ENCODE data around the gene CDC42EP5.
"Not testable (repeated sequence)": the region's sequence is repeated elsewhere in the genome, so short reads cannot be mapped to it uniquely, and the experiment has no call there.

Gene CDC42EP5

DNA sequence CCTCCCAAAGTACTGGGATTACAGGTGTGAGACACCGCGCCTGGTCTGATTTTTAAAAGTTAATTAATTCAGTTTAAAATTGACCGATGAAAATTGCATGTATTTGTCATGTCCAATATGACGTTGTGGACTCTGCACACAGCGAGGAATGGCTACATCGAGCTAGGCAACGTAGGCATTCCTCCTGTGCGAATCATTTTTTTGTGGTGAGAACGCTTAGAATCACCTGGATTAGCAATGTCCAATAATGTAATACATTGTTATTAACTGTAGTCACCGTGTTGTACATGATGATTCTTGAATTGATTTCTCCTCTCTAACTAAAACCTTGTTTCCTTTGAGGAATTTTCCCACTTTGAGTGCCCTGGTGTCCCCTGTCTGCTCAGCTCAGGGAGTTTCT lies 33.0 kb upstream of the CDC42EP5 start:
- peaks cover 24% of the 10 kb centered on the region for H3K9me3 ChIP-seq (ENCODE audit: control insufficient read depth, insufficient read depth, low read length)
- no peak overlapping the region for H3K27ac ChIP-seq (ENCODE audit: low read depth, low read length)
- no peaks in the 10 kb centered on the region for H3K4me1 ChIP-seq (ENCODE audit: control insufficient read depth, insufficient read depth, low read length)
- H3K9ac ChIP-seq (ENCODE audit: low read depth, low read length): no peak overlapping the region
- no peaks in the 10 kb centered on the region for H3K27me3 ChIP-seq (ENCODE audit: control insufficient read depth, insufficient read depth, low read length)
- no peak overlapping the region; the same call in 1 of the 2 replicates for H3K4me3 ChIP-seq (ENCODE audit: low read depth, low read length)
- H3K36me3 ChIP-seq (ENCODE audit: control insufficient read depth, insufficient read depth, low read length): no peaks in the 10 kb centered on the region

DNA sequence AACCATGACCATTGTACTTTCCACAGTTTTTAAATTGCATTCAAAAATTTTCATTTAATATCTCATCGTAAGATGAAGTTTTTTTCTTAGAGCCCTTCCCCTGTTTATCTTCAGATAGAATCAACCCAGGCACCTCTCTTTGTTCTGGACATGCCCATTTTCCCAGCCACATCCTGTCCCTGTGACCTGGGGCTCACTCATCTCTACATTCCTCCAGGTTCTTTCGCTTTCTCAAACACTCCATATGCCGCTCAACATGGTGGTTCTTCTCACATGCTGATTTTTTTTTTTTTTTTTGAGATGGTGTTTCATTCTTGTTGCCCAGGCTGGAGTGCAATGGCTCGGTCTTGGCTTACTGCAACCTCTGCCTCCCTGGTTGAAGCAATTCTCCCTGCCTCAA lies 32.4 kb upstream of the CDC42EP5 start:
- not testable (repeated sequence) for H3K27ac ChIP-seq (ENCODE audit: low read depth, low read length); H3K36me3 ChIP-seq (ENCODE audit: control insufficient read depth, insufficient read depth, low read length); H3K4me3 ChIP-seq (ENCODE audit: low read depth, low read length); H3K9ac ChIP-seq (ENCODE audit: low read depth, low read length); H3K27me3 ChIP-seq (ENCODE audit: control insufficient read depth, insufficient read depth, low read length); H3K4me1 ChIP-seq (ENCODE audit: control insufficient read depth, insufficient read depth, low read length)
- peaks cover 29% of the 10 kb centered on the region for H3K9me3 ChIP-seq (ENCODE audit: control insufficient read depth, insufficient read depth, low read length)

DNA sequence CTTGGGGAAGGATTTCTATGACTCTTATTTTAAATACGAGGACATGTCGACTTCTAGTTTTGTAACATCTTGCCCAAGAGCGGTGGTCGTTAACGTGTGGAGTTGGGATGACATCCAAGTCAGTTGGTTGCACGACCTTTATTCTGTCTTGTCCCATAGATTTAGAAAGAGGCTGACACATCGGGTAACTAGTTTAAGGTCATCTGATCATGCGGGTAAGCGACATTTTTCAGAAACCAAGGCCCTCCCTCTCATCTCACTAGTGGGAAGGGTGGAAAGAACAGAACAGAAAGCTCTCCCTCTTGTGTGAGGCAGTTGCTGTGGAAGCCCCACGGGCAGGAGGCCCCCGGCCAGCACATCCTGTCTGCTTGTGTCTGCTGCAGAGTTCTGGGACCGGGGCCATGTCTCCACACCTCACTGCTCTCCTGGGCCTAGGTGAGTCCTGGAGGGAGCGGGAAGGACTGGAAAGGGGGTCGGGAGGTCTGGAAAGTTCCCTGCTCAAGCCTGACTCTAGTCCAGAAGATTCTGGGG lies 29.5 kb upstream of the CDC42EP5 start, which contains the start of gene LAIR2:
LAIR2 (plus strand) TSS at position 314 of the 531 bp plus-strand sequence; CDS start at position 402, 88 bp downstream.
- Histone ChIP-seq H3K27ac (ENCODE audit: low read depth, low read length) (no peak within 1 kb of the TSS), H3K27me3 (ENCODE audit: control insufficient read depth, insufficient read depth, low read length) (no peaks in the 10 kb centered on the region), H3K9ac (ENCODE audit: low read depth, low read length) (no peak within 1 kb of the TSS), H3K36me3 (ENCODE audit: control insufficient read depth, insufficient read depth, low read length) (no peaks in the 10 kb centered on the region), H3K4me3 (ENCODE audit: low read depth, low read length) (no peak within 1 kb of the TSS), H3K9me3 (ENCODE audit: control insufficient read depth, insufficient read depth, low read length) (peaks cover 37% of the 10 kb centered on the region), H3K4me1 (ENCODE audit: control insufficient read depth, insufficient read depth, low read length) (no peaks in the 10 kb centered on the region)

DNA sequence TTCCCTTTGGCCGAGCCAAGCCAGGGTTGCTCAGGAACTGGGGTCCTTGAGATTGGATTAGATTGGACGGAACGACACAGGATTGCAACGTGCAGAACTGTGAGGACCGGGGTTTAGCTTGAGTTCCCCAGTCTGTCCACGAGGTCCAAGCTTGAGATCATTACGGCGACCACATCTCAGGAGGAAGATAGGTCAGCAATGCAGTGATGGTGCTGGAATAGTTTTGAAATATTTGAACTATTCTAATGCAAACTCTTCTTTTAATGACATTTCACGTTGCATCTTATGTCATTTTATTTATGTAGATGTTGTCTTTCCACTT lies 25.3 kb upstream of the CDC42EP5 start:
- peaks cover 45% of the 10 kb centered on the region for H3K9me3 ChIP-seq (ENCODE audit: control insufficient read depth, insufficient read depth, low read length)
- H3K4me3 ChIP-seq (ENCODE audit: low read depth, low read length); H3K4me1 ChIP-seq (ENCODE audit: control insufficient read depth, insufficient read depth, low read length); H3K27ac ChIP-seq (ENCODE audit: low read depth, low read length); H3K27me3 ChIP-seq (ENCODE audit: control insufficient read depth, insufficient read depth, low read length); H3K36me3 ChIP-seq (ENCODE audit: control insufficient read depth, insufficient read depth, low read length); H3K9ac ChIP-seq (ENCODE audit: low read depth, low read length): not testable (repeated sequence)

DNA sequence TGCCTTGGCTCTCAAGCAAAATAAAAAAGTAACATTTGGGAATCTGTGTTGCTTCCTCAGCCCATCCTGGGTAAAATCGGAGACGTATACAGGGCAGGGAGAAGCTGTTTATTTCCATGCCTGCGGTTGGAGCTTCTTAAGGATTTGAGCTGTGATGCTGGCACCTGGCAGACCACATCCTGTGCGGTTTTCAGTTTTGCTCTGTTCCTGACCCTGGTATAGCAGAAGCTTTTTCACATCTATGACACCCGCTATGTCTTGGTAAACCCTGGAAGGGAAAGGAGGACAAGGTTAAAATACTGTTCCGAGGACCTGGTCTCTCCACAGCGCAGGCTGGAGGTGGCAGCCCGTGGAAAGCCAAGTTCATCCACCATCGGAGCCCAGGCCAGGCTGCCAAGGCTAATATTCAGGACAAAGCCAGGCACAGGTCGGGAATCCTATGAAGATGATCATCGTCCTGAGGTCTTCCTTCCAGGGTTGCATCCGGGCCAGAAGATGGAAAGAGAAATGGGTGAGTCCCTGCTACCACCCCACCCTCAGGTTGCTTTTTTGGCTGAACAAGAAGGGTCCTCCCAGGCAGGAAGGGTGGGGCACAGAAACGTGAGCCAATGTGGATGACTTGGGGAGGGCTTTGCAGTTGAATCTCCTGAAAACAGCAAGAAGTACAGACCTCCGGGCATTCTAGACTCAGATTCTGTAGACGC lies 24.8 kb upstream of the CDC42EP5 start:
- H3K9me3 ChIP-seq (ENCODE audit: control insufficient read depth, insufficient read depth, low read length): peaks cover 49% of the 10 kb centered on the region
- H3K36me3 ChIP-seq (ENCODE audit: control insufficient read depth, insufficient read depth, low read length); H3K27ac ChIP-seq (ENCODE audit: low read depth, low read length): not testable (repeated sequence)

DNA sequence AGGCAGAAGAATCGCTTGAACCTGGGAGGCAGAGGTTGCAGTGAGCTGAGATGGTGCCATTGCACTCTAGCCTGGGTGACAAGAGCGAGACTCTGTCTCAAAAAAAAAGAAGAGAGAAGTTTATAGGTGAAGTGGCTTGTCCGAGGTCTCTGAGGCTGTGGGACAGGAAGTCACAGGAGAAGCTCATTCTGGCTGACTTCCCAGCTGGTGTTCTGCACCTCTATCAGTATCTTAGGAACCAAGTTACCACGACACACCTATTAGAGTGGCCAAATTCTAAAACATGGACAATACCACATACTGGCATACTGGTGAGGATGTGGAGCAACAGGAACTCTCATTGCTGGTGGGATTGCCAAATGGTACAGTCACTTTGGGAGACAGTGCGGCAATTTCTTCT lies 22.2 kb upstream of the CDC42EP5 start:
- H3K4me1 ChIP-seq (ENCODE audit: control insufficient read depth, insufficient read depth, low read length); H3K36me3 ChIP-seq (ENCODE audit: control insufficient read depth, insufficient read depth, low read length); H3K27me3 ChIP-seq (ENCODE audit: control insufficient read depth, insufficient read depth, low read length); H3K27ac ChIP-seq (ENCODE audit: low read depth, low read length); H3K4me3 ChIP-seq (ENCODE audit: low read depth, low read length); H3K9ac ChIP-seq (ENCODE audit: low read depth, low read length): not testable (repeated sequence)
- H3K9me3 ChIP-seq (ENCODE audit: control insufficient read depth, insufficient read depth, low read length): peaks cover 47% of the 10 kb centered on the region

More for the DNA sequence above, 24.8 kb upstream of the CDC42EP5 start:
- H3K9ac ChIP-seq (ENCODE audit: low read depth, low read length); H3K4me1 ChIP-seq (ENCODE audit: control insufficient read depth, insufficient read depth, low read length); H3K4me3 ChIP-seq (ENCODE audit: low read depth, low read length); H3K27me3 ChIP-seq (ENCODE audit: control insufficient read depth, insufficient read depth, low read length): not testable (repeated sequence)

DNA sequence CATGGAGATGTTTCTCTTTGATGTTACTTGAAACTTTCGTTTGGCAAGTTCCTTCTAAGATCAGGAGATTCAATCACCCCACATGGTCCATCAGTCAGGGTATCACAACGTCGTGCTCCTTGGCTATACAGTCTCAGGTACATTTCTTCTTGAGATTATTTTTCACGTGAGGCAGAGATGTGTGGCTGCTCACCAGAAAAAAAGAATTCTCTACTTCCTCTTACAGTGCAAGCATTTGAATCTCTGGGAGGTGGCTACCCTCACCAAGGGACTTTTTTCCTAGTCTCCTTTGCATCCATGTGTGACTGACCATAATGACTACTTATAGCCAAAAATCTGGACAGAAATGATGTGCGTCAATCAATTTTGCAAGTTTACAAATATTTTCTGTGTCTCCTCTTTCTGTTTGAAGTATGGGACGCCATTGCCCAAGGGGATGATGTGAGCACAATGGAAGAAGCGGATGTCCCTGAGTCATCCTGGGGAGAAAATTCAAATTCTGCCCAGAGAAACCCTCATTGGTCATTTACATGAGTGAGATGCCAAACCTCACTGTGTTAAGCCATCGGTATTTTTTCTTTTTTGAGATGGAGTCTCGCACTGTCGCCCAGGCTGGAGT lies 21.0 kb upstream of the CDC42EP5 start:
- no peak overlapping the region for H3K9ac ChIP-seq (ENCODE audit: low read depth, low read length)
- no peak overlapping the region; the same call in 1 of the 2 replicates for H3K4me3 ChIP-seq (ENCODE audit: low read depth, low read length)
- H3K36me3 ChIP-seq (ENCODE audit: control insufficient read depth, insufficient read depth, low read length): no peaks in the 10 kb centered on the region
- H3K4me1 ChIP-seq (ENCODE audit: control insufficient read depth, insufficient read depth, low read length): no peaks in the 10 kb centered on the region
- no peak overlapping the region for H3K27ac ChIP-seq (ENCODE audit: low read depth, low read length)
- H3K27me3 ChIP-seq (ENCODE audit: control insufficient read depth, insufficient read depth, low read length): no peaks in the 10 kb centered on the region
- peaks cover 51% of the 10 kb centered on the region for H3K9me3 ChIP-seq (ENCODE audit: control insufficient read depth, insufficient read depth, low read length)

DNA sequence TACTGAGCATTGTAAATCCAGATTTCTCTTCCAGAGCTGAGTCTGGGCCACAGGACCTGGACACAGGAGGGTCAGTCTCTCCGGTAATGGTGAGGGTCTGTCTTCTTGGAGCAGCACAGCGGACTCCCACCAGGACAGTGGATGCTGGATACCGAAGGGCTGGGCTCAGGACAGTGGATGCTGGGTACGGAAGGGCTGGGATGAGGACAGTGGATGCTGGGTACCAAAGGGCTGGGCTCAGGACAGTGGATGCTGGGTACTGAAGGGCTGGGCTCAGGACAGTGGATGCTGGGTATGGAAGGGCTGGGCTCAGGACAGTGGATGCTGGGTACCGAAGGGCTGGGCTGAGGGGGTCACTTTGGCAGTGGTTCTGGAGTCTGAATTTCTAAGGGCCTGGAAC lies 20.0 kb upstream of the CDC42EP5 start:
- not testable (repeated sequence) for H3K27me3 ChIP-seq (ENCODE audit: control insufficient read depth, insufficient read depth, low read length); H3K4me3 ChIP-seq (ENCODE audit: low read depth, low read length); H3K27ac ChIP-seq (ENCODE audit: low read depth, low read length)

DNA sequence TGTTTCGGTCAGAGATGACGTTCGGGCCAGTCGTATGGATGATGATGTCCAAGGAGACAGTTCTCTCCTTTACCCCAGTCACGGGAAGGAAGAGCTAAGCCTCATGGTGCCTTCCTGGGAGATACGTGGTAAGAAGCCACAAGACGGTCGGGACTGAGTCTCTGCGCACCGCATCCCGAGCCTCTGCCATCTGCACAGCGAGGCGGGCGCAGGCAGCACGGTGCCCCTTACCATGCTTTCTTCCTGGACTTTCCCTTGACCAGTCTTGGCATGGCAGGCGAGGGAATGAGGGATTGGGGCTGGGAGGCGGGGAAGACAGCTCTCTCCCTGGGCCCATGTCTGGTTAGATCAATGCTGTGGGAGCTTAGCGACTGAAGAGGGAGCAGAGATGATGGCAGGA lies 19.5 kb upstream of the CDC42EP5 start:
- H3K9ac ChIP-seq (ENCODE audit: low read depth, low read length): no peak overlapping the region
- H3K9me3 ChIP-seq (ENCODE audit: control insufficient read depth, insufficient read depth, low read length): peaks cover 49% of the 10 kb centered on the region
- H3K27me3 ChIP-seq (ENCODE audit: control insufficient read depth, insufficient read depth, low read length): no peaks in the 10 kb centered on the region
- no peaks in the 10 kb centered on the region for H3K36me3 ChIP-seq (ENCODE audit: control insufficient read depth, insufficient read depth, low read length)
- no peaks in the 10 kb centered on the region for H3K4me1 ChIP-seq (ENCODE audit: control insufficient read depth, insufficient read depth, low read length)
- H3K4me3 ChIP-seq (ENCODE audit: low read depth, low read length): no peak overlapping the region
- no peak overlapping the region for H3K27ac ChIP-seq (ENCODE audit: low read depth, low read length)

More for the DNA sequence above, 20.0 kb upstream of the CDC42EP5 start:
- H3K36me3 ChIP-seq (ENCODE audit: control insufficient read depth, insufficient read depth, low read length); H3K9ac ChIP-seq (ENCODE audit: low read depth, low read length); H3K4me1 ChIP-seq (ENCODE audit: control insufficient read depth, insufficient read depth, low read length): not testable (repeated sequence)
- H3K9me3 ChIP-seq (ENCODE audit: control insufficient read depth, insufficient read depth, low read length): peaks cover 49% of the 10 kb centered on the region

DNA sequence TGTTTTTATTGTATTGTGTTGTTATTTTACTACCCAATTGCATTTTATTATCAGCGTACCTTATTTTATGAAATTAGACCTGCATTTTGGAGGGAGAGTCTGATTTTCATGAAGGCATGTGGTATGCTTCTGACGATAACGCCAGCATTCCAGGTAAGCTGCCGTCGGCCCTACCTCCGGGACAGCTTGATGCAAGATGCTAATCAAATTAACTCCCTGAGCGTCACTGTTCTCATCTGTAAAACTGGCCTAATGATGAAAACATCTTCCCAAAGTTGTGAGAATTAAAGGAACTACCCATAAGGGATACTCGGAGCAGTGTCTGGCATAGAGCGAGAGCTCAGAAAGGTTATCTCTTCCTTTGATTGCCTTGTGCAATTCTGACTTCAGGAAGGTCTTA lies 16.7 kb upstream of the CDC42EP5 start:
- Histone ChIP-seq H3K9ac (ENCODE audit: low read depth, low read length) (no peak overlapping the region), H3K36me3 (ENCODE audit: control insufficient read depth, insufficient read depth, low read length) (no peaks in the 10 kb centered on the region), H3K9me3 (ENCODE audit: control insufficient read depth, insufficient read depth, low read length) (peaks cover 44% of the 10 kb centered on the region), H3K27me3 (ENCODE audit: control insufficient read depth, insufficient read depth, low read length) (no peaks in the 10 kb centered on the region), H3K4me3 (ENCODE audit: low read depth, low read length) (no peak overlapping the region), H3K4me1 (ENCODE audit: control insufficient read depth, insufficient read depth, low read length) (no peaks in the 10 kb centered on the region), H3K27ac (ENCODE audit: low read depth, low read length) (no peak overlapping the region)

DNA sequence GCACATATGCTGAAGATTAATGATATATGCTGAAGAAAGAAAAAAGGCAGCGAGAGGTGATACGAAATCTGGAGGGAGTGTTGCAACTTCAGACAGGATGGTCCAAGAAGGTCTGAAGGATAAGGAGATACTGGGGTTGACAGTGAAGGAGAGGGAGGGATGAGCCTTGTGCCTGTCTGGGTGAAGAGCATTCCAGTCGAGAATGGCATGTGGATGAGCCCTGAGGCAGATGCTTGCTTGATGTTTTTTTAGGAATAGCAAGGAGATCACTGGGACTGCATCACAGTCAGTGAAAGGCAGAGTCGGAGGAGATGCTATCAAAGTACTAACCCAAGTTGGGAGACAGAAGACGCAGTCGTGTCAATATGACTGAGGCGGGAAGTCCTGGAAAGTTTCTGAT lies 16.2 kb upstream of the CDC42EP5 start:
- no peak overlapping the region for H3K27ac ChIP-seq (ENCODE audit: low read depth, low read length)
- H3K4me1 ChIP-seq (ENCODE audit: control insufficient read depth, insufficient read depth, low read length): no peaks in the 10 kb centered on the region
- H3K36me3 ChIP-seq (ENCODE audit: control insufficient read depth, insufficient read depth, low read length): no peaks in the 10 kb centered on the region
- no peaks in the 10 kb centered on the region for H3K27me3 ChIP-seq (ENCODE audit: control insufficient read depth, insufficient read depth, low read length)
- no peak overlapping the region for H3K9ac ChIP-seq (ENCODE audit: low read depth, low read length)
- H3K9me3 ChIP-seq (ENCODE audit: control insufficient read depth, insufficient read depth, low read length): peaks cover 46% of the 10 kb centered on the region
- no peak overlapping the region; the same call in 1 of the 2 replicates for H3K4me3 ChIP-seq (ENCODE audit: low read depth, low read length)
